Thyroid gland (tissue), 4 donors: ENCODE measurements around the gene TLCD2.
"Not testable (repeated sequence)": the region's sequence is repeated elsewhere in the genome, so short reads cannot be mapped to it uniquely, and the experiment has no call there.

Experiments used
- CTCF ChIP-seq, 6 experiments: fragments of 200-600 bp in 3 of 6; fragments of 450-650 bp in 3 of 6; sonication (generic) in 3 of 6; IDR thresholded peaks; one replicate each; pipeline ENCODE4 v1.5.1; 2016 to 2019; ENCODE audit warnings: antibody characterized with exemption in 6 of 6, mild to moderate bottlenecking in 2 of 6, inconsistent platforms in 1 of 6, moderate library complexity in 1 of 6
- POLR2A ChIP-seq, 2 donors: fragments of 450-650 bp; IDR thresholded peaks; one replicate each; pipeline ENCODE4 v1.6.1; 2017; ENCODE audit warnings: antibody characterized with exemption in 2 of 2, mild to moderate bottlenecking in 2 of 2, moderate library complexity in 1 of 2

GRCh38 chr17:1699891-1700290 lies 10.3 kb downstream of the TLCD2 start:
- not testable (repeated sequence) for TF ChIP-seq POLR2A, CTCF (IDR thresholded peaks at IDR 0.05)
